Adrenal gland (tissue), 12 donors: ENCODE results near the gene ASXL1. TPM values are rescaled to one million over a fixed set of nuclear protein-coding genes. Genes with fewer than 3 reads are reported as not detected.
A peak's percentile ranks its signal among the peaks of the same experiment; 100 is the strongest.

Experiments
- DNase-seq, 7 donors: peaks; one replicate each; pipeline ENCODE4 v3.0.0-alpha.2; 2019 to 2020
- H3K27ac ChIP-seq, 5 donors: fragments of 200-600 bp; sonication (generic) in 4 of 5; 1 replicate in 3 of 5; 2 replicates in 2 of 5; pipeline versions ENCODE4 v1.5.1 to v1.8.0; 2016 to 2020; ENCODE audit warnings: mild to moderate bottlenecking in 1 of 5
- H3K27me3 ChIP-seq: fragments of 200-600 bp; 2 replicates; pipeline ENCODE4 v1.8.0; 2021
- H3K36me3 ChIP-seq, 2 donors: fragments of 200-600 bp; replicated peaks in 1 of 2; 1 replicate in 1 of 2; 2 replicates in 1 of 2; pipeline versions ENCODE4 v1.5.1 to v1.8.0; 2018 to 2022
- H3K4me1 ChIP-seq, 2 donors: fragments of 200-600 bp; replicated peaks in 1 of 2; 1 replicate in 1 of 2; 2 replicates in 1 of 2; pipeline versions ENCODE4 v1.5.1 to v1.8.0; 2018 to 2021
- H3K4me3 ChIP-seq, 4 donors: fragments of 200-600 bp; sonication (generic) in 3 of 4; one replicate each; pipeline ENCODE4 v1.5.1; 2016 to 2018
- H3K9me3 ChIP-seq, 3 donors: fragments of 200-600 bp; sonication (generic) in 1 of 3; replicated peaks in 1 of 3; 1 replicate in 2 of 3; 2 replicates in 1 of 3; pipeline versions ENCODE4 v1.5.1 to v1.8.0; 2016 to 2021
- CTCF ChIP-seq, 6 experiments: fragments of 450-650 bp in 4 of 6; fragments of 200-600 bp in 2 of 6; sonication (generic) in 1 of 6; IDR thresholded peaks; 1 replicate in 5 of 6; 2 replicates in 1 of 6; pipeline versions ENCODE4 v1.5.1 to v1.8.0; 2016 to 2021; ENCODE audit warnings: antibody characterized with exemption in 6 of 6, mild to moderate bottlenecking in 2 of 6, moderate library complexity in 1 of 6
- POLR2A ChIP-seq, 2 donors: fragments of 450-650 bp; IDR thresholded peaks; one replicate each; pipeline ENCODE4 v1.6.1; 2017; ENCODE audit warnings: antibody characterized with exemption in 2 of 2, mild to moderate bottlenecking in 2 of 2, moderate library complexity in 1 of 2
- WGBS, 4 donors: extraction: QIAGEN DNeasy Blood & Tissue Kit in 2 of 4; methylation state at CpG; one replicate each; pipeline versions ENCODE4 v1.1.5 to v1.1.7; 2013 to 2017; 5-methylcytosine and 5-hydroxymethylcytosine counted together
- intact Hi-C, 2 donors: fragments of 100-400 bp; cut with DNase I; formaldehyde crosslinking; loops; one replicate each; pipeline versions ENCODE4 v1.14.1 to v1.15.0; 2022 to 2023
- polyA plus RNA-seq, 3 donors: library from polyadenylated mRNA; stranded (reverse); fragments of 200-250 nt in 2 of 3; fragments of 350-450 nt in 1 of 3; fragmentation: Illumina TruSeq in 1 of 3; extraction: RNeasy Lipid Tissue Mini Kit (QIAGEN cat#74804) in 1 of 3; gene quantifications; one replicate each; pipeline ENCODE4 v1.2.3, GENCODE V29; 2013 to 2014
- total RNA-seq, 9 donors: library from RNA; depleted of rRNA in 4 of 9; stranded (reverse); fragments of >200 nt in 4 of 9; fragments of 120-200 nt in 1 of 9; fragmentation: NEBNext Ultra II Directional in 1 of 9; extraction: Animal tissue kit (Norgen Biotek cat#: 25700) in 1 of 9; gene quantifications; one replicate each; pipeline versions ENCODE4 v1.1.0 to v1.2.4, GENCODE V29; 2013 to 2023
- donor health status: healthy with polysubstance abuse.
- donor health status: Bipolar disorder and iron deficiency.
- donor health status: DM: yes; HTN: yes; CAD: no.
- donor health status: DM: no; HTN: no; CAD: no.
- donor health status: DM: no; HTN: no; CAD: no.
- donor health status: DM: yes; HTN: yes; CAD: no.

The ASXL1 gene
- total and polyA plus RNA-seq, 12 donors: 19.9 to 77.7 (median 51.8) TPM

- Histone ChIP-seq H3K4me3 (no peak overlapping the region), H3K36me3 (peaks cover 0 to 44% of the 10 kb centered on the region in 2 donors), H3K27me3 (no peaks in the 10 kb centered on the region), H3K9me3 (no peaks in the 10 kb centered on the region), H3K4me1 (peaks cover 0 to 50% of the 10 kb centered on the region in 2 donors), H3K27ac (peak overlapping the region in 4 of 5 donors; percentile 16 to 69 (median 49))
- intact Hi-C loops: loop anchor here in 1 of 2 donors (10.0 kb wide), 1 partner anchor 116 kb away; no protein-coding TSS in a partner anchor
- DNase-seq: peak in 2 of 7 donors; percentile 7 to 21
- 68 to 86% (median 69%) methylated on average over 3 to 9 of the region's 9 CpGs for WGBS, 4 donors
- TF ChIP-seq POLR2A (IDR thresholded peaks at IDR 0.05) (no peak), CTCF (IDR thresholded peaks at IDR 0.05) (no peak)
These were observed 92.4 kb downstream of the ASXL1 start for GRCh38 chr20:32450484-32451061.

DNA sequence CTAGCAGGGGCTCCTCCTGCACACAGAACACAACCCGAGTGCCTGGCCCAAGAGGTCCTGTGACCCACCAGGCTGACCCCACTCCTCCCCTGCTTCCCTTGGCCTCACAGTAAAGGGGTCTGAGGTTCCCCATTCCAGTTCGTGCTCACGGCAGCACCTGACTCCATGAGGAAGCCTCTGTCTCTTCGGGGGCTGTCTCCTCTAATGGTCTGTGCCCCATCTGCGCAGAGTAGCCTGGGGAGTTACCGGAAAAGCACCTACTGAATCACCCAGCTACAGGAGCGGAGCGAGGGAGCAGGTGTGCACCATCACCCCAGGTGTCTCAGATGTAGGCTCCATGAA lies 93.2 kb downstream of the ASXL1 start:
- peak in 2 of 7 donors; percentile 3 to 13 for DNase-seq
- no peaks in the 10 kb centered on the region for H3K9me3 ChIP-seq
- intact Hi-C loops: loop anchor here in 1 of 2 donors (10.0 kb wide), 1 partner anchor 117 kb away; no protein-coding TSS in a partner anchor
- no peak overlapping the region for H3K4me3 ChIP-seq
- no peaks in the 10 kb centered on the region for H3K27me3 ChIP-seq
- H3K27ac ChIP-seq: peak overlapping the region in 2 of 5 donors; percentile 56 to 69
- TF ChIP-seq CTCF (IDR thresholded peaks at IDR 0.05): no peak
- no peak for TF ChIP-seq POLR2A (IDR thresholded peaks at IDR 0.05)
- H3K4me1 ChIP-seq: peaks cover 0 to 46% of the 10 kb centered on the region in 2 donors
- peaks cover 0 to 39% of the 10 kb centered on the region in 2 donors for H3K36me3 ChIP-seq
- 83 to 92% (median 86%) methylated on average over 2 to 8 of the region's 8 CpGs for WGBS, 4 donors

DNA sequence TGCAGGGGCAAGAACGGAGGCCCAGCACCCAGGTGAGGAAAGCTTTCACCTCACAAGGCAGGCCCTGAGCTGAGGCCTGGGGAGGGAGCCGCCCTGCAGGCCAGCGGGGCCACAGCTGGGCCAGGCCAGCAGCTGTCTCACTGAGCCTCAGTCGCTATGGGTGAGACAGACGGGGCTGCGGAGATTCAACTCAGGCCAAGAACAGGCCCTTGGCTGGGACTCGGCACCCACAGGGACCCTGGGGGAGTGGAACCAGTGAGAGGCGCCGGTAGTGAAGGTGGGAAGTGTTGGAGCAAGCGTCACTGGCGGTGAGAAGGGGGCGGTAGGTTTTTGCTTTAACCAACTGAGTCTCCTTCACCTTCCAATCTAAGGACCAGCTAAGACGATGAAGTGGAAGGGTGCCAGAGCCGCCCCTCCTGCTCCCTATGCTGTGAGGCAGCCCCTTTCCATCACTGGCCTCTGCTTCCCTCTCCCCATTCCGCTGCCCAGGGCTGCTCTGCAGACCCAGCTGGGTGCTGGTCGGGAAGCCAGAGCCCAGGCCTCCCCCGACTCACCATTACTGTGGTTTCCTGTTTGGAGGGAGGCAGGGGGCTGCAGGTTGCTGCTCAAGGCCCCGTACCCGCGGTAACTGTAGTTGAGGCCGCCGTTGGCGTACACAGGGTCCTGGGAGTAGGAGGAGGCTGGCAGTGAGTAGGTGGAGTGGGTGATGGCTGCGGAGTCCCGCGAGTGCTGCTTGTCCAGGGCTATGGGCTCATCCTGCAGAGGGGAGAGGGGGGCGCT lies 93.7 kb downstream of the ASXL1 start:
- Histone ChIP-seq H3K4me3 (no peak overlapping the region), H3K27me3 (no peaks in the 10 kb centered on the region), H3K27ac (peak overlapping the region in 2 of 5 donors; percentile 8 to 34), H3K36me3 (peaks cover 0 to 33% of the 10 kb centered on the region in 2 donors), H3K4me1 (peaks cover 3 to 49% of the 10 kb centered on the region in 2 donors), H3K9me3 (no peaks in the 10 kb centered on the region)
- no peak for TF ChIP-seq POLR2A (IDR thresholded peaks at IDR 0.05)
- no peak for TF ChIP-seq CTCF (IDR thresholded peaks at IDR 0.05)
- WGBS, 4 donors: 75 to 87% (median 77%) methylated on average over 16 to 27 of the region's 27 CpGs
- peak in 2 of 7 donors; percentile 4 to 19 for DNase-seq
- intact Hi-C loops: loop anchor here in 1 of 2 donors (10.0 kb wide), 1 partner anchor 117 kb away; no protein-coding TSS in a partner anchor

DNA sequence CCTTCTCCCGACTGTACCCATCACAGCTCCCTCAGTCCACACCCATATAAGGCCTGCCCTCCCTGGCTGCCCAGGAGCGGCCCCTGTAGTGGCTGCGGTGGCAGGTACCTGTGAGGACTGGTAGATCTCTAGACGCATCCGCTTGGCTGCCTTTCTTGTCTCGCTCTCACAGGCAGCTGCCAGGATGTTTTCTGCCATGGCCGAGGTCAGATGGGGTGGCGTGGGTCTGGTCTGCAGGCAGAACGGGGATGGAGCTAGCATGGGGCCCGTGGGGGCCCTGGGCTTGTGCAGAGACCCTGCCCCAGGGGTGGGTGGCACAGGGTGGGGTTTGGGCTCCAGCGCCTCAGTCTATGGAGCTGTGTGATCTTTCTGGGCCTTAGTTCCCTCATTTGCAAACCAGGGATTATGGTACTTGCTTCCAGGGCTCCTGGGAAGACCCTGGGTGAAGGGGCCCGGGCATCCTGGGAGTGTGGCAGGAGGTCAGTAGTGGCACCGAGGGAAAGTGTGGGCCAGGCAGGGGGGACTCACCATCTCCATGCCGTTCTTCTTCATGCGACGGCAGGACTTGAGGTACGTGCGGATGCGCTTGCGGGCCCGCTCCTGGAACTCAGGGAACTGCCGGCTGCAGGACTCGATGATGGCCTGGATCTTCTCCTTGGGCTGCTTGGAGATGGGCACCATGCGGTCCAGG lies 94.8 kb downstream of the ASXL1 start:
- DNase-seq: no peak
- TF ChIP-seq POLR2A (IDR thresholded peaks at IDR 0.05) (no peak), CTCF (IDR thresholded peaks at IDR 0.05) (no peak)
- WGBS, 4 donors: 90 to 91% (median 90%) methylated on average over 22 to 24 of the region's 24 CpGs
- Histone ChIP-seq H3K36me3 (peaks cover 0 to 30% of the 10 kb centered on the region in 2 donors), H3K9me3 (no peaks in the 10 kb centered on the region), H3K4me3 (no peak overlapping the region), H3K4me1 (peaks cover 7 to 52% of the 10 kb centered on the region in 2 donors), H3K27ac (peak overlapping the region in 1 of 5 donors; percentile 34), H3K27me3 (no peaks in the 10 kb centered on the region)
- intact Hi-C loops: loop anchor here in 1 of 2 donors (10.0 kb wide), 1 partner anchor 118 kb away; no protein-coding TSS in a partner anchor
